ENCODE results near the gene SFT2D2. TPM values are rescaled to one million over a fixed set of nuclear protein-coding genes. Genes with fewer than 3 reads are reported as not detected.

Gene SFT2D2
- total RNA-seq, 2 donors from 2014 or later: 45.1 to 47.5 TPM

- Mint-ChIP-seq H3K4me3 (no peak overlapping the region), H3K27me3 (no peaks in the 10 kb centered on the region), H3K9me3 (no peaks in the 10 kb centered on the region), H3K27ac (no peak overlapping the region), H3K4me1 (no peaks in the 10 kb centered on the region), H3K36me3 (ENCODE audit: low read depth) (peaks cover 19% of the 10 kb centered on the region)
- no peak for ATAC-seq (replicated peaks)
Observed at GRCh38 chr1:168266644-168267186, 40.9 kb downstream of the SFT2D2 start.

- Mint-ChIP-seq H3K36me3 (ENCODE audit: low read depth) (no peaks in the 10 kb centered on the region), H3K9me3 (no peaks in the 10 kb centered on the region), H3K27ac (no peak overlapping the region), H3K4me3 (no peak overlapping the region), H3K4me1 (no peaks in the 10 kb centered on the region), H3K27me3 (no peaks in the 10 kb centered on the region)
- no peak for ATAC-seq (replicated peaks)
Observed at GRCh38 chr1:168271636-168272035, 45.8 kb downstream of the SFT2D2 start.

GRCh38 chr1:168273575-168273974, 47.8 kb downstream of the SFT2D2 start:
- H3K27ac Mint-ChIP-seq: no peak overlapping the region
- no peak overlapping the region for H3K4me3 Mint-ChIP-seq
- H3K4me1 Mint-ChIP-seq: peaks cover 1% of the 10 kb centered on the region
- H3K9me3 Mint-ChIP-seq: no peaks in the 10 kb centered on the region
- H3K36me3 Mint-ChIP-seq (ENCODE audit: low read depth): no peaks in the 10 kb centered on the region
- H3K27me3 Mint-ChIP-seq: no peaks in the 10 kb centered on the region
- no peak for ATAC-seq (replicated peaks)

- H3K36me3 Mint-ChIP-seq (ENCODE audit: low read depth): no peaks in the 10 kb centered on the region
- H3K4me3 Mint-ChIP-seq: no peak overlapping the region
- H3K4me1 Mint-ChIP-seq: peaks cover 13% of the 10 kb centered on the region
- ATAC-seq (replicated peaks): no peak
- H3K27me3 Mint-ChIP-seq: no peaks in the 10 kb centered on the region
- no peak overlapping the region for H3K27ac Mint-ChIP-seq
- no peaks in the 10 kb centered on the region for H3K9me3 Mint-ChIP-seq
Observed at GRCh38 chr1:168279253-168279652, 53.4 kb downstream of the SFT2D2 start.

DNA sequence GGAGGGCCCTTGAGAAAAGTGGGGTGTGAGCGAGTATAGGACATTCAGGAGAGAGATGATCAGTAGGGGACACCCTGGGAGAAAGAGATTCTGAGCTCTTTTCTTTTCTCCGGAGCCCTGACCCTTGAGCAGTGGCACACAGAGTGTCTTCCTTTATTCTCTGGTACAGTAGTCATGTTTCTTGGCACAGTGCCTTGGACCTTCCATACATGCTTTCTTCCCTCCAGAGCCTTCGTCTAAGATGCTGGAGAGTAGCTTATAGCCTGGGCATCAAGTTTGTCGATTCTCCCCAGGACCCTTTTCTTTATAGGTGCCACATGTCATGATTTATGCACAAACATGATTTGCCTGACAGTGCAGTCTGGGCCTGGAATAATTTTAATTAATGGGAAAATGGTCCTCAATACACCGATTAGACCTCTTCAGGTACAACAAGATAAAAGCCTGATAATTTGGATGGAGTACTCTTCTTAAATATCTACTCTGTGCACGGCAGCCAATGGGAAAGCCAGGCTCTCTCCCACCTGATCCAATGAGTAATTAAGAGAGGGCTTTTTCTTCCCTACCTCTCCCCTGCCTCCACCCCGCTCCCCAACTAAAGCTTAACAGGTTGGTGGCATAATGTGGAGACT, 54.6 kb downstream of the SFT2D2 start, which contains the start of gene TBX19:
TBX19 (plus strand) TSS at position 582 of the 632 bp plus-strand sequence. CDS start 214 bp downstream, outside the sequence.
- Mint-ChIP-seq H3K36me3 (ENCODE audit: low read depth) (no peaks in the 10 kb centered on the region), H3K27me3 (no peaks in the 10 kb centered on the region), H3K9me3 (no peaks in the 10 kb centered on the region), H3K4me1 (peaks cover 20% of the 10 kb centered on the region), H3K4me3 (no peak within 1 kb of the TSS), H3K27ac (no peak within 1 kb of the TSS)
- no peak for ATAC-seq (replicated peaks)

DNA sequence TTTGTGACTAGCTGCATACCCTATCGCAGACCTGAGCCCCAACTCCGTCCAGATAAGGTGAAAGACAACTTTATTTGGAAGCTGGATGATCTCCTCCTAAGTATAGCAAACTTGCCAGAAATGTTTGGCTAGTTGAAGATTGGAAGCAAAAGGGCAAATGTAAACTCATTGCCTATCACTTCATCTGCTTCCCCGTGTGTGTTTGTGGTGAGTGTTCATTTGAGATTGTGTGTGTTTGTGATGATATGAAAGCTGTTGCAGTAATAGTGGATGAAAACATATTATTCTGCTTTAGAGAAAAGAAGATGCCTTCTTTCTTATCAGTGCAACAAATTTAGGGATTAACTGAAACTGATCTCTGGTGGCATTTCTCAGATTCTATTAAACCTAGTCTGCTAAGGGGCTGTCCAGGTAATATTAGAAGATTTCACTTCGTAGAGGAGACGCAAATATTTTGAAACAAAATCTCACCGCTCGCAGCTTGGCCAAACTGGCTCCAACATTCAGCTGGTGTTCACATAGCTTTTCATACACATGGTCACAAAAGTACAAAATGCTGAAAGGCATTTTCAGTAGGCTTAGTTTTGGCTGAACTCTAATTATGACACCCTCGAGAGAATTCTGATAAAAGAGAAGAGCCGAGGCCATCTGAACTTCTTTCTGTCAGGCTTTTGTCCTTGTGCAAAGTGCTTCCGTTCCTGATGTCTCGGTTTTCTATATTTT, 56.0 kb downstream of the SFT2D2 start:
- ATAC-seq (replicated peaks): no peak
- H3K27me3 Mint-ChIP-seq: no peaks in the 10 kb centered on the region
- peaks cover 29% of the 10 kb centered on the region for H3K4me1 Mint-ChIP-seq
- H3K4me3 Mint-ChIP-seq: no peak overlapping the region
- no peaks in the 10 kb centered on the region for H3K36me3 Mint-ChIP-seq (ENCODE audit: low read depth)
- no peaks in the 10 kb centered on the region for H3K9me3 Mint-ChIP-seq
- no peak overlapping the region for H3K27ac Mint-ChIP-seq

- H3K36me3 Mint-ChIP-seq (ENCODE audit: low read depth): no peaks in the 10 kb centered on the region
- H3K27ac Mint-ChIP-seq: no peak overlapping the region
- H3K27me3 Mint-ChIP-seq: no peaks in the 10 kb centered on the region
- no peaks in the 10 kb centered on the region for H3K9me3 Mint-ChIP-seq
- peaks cover 25% of the 10 kb centered on the region for H3K4me1 Mint-ChIP-seq
- no peak for ATAC-seq (replicated peaks)
- H3K4me3 Mint-ChIP-seq: no peak overlapping the region
Observed at GRCh38 chr1:168285521-168285790, 59.7 kb downstream of the SFT2D2 start.

- H3K27ac Mint-ChIP-seq: no peak overlapping the region
- no peak for ATAC-seq (replicated peaks)
- no peaks in the 10 kb centered on the region for H3K36me3 Mint-ChIP-seq (ENCODE audit: low read depth)
- H3K4me1 Mint-ChIP-seq: peaks cover 25% of the 10 kb centered on the region
- no peaks in the 10 kb centered on the region for H3K9me3 Mint-ChIP-seq
- no peak overlapping the region for H3K4me3 Mint-ChIP-seq
- H3K27me3 Mint-ChIP-seq: no peaks in the 10 kb centered on the region
Observed at GRCh38 chr1:168285971-168286927, 60.4 kb downstream of the SFT2D2 start.

GRCh38 chr1:168287237-168287664, 61.4 kb downstream of the SFT2D2 start:
- Mint-ChIP-seq H3K4me3 (no peak overlapping the region), H3K27ac (no peak overlapping the region), H3K27me3 (no peaks in the 10 kb centered on the region), H3K9me3 (no peaks in the 10 kb centered on the region), H3K4me1 (peaks cover 25% of the 10 kb centered on the region), H3K36me3 (ENCODE audit: low read depth) (no peaks in the 10 kb centered on the region)
- ATAC-seq (replicated peaks): peak; percentile 79

DNA sequence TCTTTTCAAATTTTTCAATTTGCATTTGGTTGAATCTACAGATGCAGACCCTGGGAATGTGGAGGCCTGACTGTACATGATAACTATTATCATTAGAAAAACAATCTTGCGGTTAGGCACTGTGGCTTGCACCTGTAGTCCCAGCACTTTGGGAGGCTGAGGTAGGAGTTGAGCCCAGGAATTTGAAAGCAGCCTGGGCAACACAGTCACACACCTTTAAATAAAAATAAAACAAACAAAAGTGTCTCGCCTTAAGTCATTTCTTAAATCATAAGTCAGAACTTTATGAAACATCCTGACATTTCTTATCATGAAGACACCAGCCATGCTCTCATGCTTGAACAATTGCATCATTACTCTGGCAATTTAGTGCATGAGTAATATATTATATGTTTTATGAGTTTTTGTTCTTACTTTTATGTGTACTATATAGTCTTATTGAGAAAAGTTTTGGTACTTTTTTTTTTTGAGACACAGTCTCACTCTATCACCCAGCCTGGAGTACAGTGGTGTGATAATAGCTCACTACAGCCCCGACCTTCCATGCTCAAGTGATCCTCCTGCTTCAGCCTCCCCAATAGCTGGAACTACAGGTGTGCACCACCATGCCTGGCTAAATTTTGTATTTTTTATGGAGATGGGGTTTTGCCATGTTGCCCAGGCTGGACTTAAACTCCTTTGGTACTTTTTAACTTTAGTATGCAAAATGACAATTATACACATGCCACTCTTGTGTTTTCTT, 62.7 kb downstream of the SFT2D2 start:
- H3K27me3 Mint-ChIP-seq: no peaks in the 10 kb centered on the region
- H3K36me3 Mint-ChIP-seq (ENCODE audit: low read depth): no peaks in the 10 kb centered on the region
- no peak overlapping the region for H3K4me3 Mint-ChIP-seq
- no peak for ATAC-seq (replicated peaks)
- no peak overlapping the region for H3K27ac Mint-ChIP-seq
- H3K4me1 Mint-ChIP-seq: peaks cover 23% of the 10 kb centered on the region
- no peaks in the 10 kb centered on the region for H3K9me3 Mint-ChIP-seq

GRCh38 chr1:168291222-168291837, 65.5 kb downstream of the SFT2D2 start:
- no peak for ATAC-seq (replicated peaks)
- Mint-ChIP-seq H3K9me3 (no peaks in the 10 kb centered on the region), H3K36me3 (ENCODE audit: low read depth) (no peaks in the 10 kb centered on the region), H3K27ac (no peak overlapping the region), H3K4me1 (peaks cover 7% of the 10 kb centered on the region), H3K27me3 (no peaks in the 10 kb centered on the region), H3K4me3 (no peak overlapping the region)

GRCh38 chr1:168293356-168293755, 67.6 kb downstream of the SFT2D2 start:
- Mint-ChIP-seq H3K4me3 (no peak overlapping the region), H3K36me3 (ENCODE audit: low read depth) (no peaks in the 10 kb centered on the region), H3K4me1 (no peaks in the 10 kb centered on the region), H3K9me3 (no peaks in the 10 kb centered on the region), H3K27me3 (no peaks in the 10 kb centered on the region), H3K27ac (no peak overlapping the region)
- no peak for ATAC-seq (replicated peaks)

DNA sequence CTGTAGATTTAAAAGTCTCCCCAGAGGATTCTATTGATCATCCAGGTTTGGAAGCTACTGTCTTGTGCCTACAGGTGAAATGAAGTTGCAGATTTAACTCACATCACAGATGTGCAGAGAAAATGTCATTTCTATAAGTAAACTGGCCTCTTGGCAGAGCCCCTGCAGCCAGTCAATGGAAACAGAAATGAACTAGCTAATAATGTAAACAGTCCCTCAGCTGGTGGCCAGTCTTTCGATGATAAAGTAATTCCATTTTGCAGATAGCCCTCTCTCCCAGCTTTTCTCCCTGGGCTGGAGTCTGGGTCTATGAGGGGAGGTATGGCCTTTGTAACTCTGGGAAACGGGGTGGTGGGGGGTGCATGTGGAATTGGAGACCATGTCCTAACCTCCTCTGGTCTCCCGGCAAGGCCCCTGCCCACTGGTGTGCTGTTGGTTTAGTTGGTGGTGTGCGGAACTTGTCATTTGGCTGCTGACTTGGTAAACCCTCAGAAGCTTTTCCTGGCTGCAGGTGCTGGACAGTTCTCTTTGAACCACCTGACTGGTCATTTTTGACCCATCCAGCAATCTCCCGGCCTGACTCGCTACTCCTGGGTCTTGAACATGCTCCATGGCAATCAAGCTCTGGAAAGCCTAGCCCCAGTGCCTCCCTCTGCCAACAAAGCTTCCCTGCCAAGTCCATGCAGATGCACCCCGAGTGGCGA, 69.8 kb downstream of the SFT2D2 start:
- H3K27ac Mint-ChIP-seq: no peak overlapping the region
- H3K36me3 Mint-ChIP-seq (ENCODE audit: low read depth): no peaks in the 10 kb centered on the region
- no peaks in the 10 kb centered on the region for H3K4me1 Mint-ChIP-seq

More for the DNA sequence above, 69.8 kb downstream of the SFT2D2 start:
- Mint-ChIP-seq H3K4me3 (no peak overlapping the region), H3K27me3 (no peaks in the 10 kb centered on the region), H3K9me3 (no peaks in the 10 kb centered on the region)
- no peak for ATAC-seq (replicated peaks)

Measured in activated T-helper 17 cell treated with anti-CD3 and anti-CD28 coated beads, Interleukin-2, amount 50 U/mL, for 72 hours (primary cell).